IPS-20b (cell line): ENCODE results near the gene PRMT7.

Source experiments
- H3K27ac ChIP-seq: one replicate; pipeline ENCODE4 v1.5.1; 2013; ENCODE audit warnings: low read length
- H3K27me3 ChIP-seq: 2 replicates; pipeline ENCODE4 v1.6.1; 2013; ENCODE audit warnings: mild to moderate bottlenecking, low read length, inconsistent platforms; ENCODE audit not compliant: insufficient read depth
- H3K36me3 ChIP-seq: 2 replicates; pipeline ENCODE4 v1.6.1; 2013; ENCODE audit warnings: low read depth, mild to moderate bottlenecking, inconsistent platforms, low read length, moderate library complexity; ENCODE audit not compliant: insufficient read depth
- H3K4me1 ChIP-seq: 2 replicates; pipeline ENCODE4 v1.6.1; 2013; ENCODE audit warnings: mild to moderate bottlenecking, control low read depth, inconsistent platforms, low read length, moderate library complexity; ENCODE audit not compliant: insufficient read depth
- H3K4me3 ChIP-seq: 2 replicates; pipeline ENCODE4 v1.5.1; 2013; ENCODE audit warnings: mild to moderate bottlenecking, low read length, inconsistent platforms
- H3K9ac ChIP-seq: 2 replicates; pipeline ENCODE4 v1.6.1; 2013; ENCODE audit warnings: low read depth, mild to moderate bottlenecking, inconsistent platforms, low read length, moderate library complexity
- H3K9me3 ChIP-seq: 2 replicates; pipeline ENCODE4 v1.6.1; 2013; ENCODE audit warnings: mild to moderate bottlenecking, low read depth, low read length, inconsistent platforms; ENCODE audit not compliant: insufficient read depth

PRMT7 gene

DNA sequence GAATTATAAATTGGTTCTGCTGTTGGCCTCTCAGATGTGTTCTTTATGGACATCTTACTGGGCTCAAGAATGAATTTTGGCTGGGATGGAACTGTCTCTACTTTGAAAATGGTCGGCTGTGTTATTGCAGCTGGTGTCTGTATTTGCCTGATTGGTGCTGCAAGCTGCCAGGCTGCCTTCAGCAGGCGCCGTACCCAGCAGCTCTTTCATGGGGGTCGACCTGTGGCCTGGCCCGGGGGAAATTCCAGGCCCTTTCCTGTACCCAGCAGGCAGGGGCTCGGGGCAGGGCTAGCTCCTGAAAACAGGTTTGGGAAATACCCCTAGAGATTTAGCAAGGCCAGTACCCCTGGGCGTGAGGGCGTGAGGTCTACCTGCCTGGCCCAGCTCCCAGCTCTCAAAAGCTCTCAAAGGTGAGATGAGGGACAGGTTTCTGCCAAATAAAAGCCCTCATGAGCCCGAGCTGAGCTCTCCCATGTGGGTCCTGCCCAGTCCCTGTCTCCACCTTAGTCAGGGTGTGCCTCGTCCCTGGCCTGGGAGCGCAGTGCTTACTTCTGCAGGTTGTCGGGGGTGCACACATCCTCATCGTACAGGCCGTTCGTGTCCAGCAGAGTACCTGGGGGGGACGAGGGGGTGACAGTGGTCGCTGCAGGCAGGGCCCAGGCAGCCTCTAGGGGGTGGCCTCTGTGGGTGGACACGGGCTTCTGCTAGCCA, 52.3 kb downstream of the PRMT7 start:
- Histone ChIP-seq H3K4me3 (no peak overlapping the region), H3K9ac (no peak overlapping the region; the same call in 1 of the 2 replicates), H3K27me3 (no peaks in the 10 kb centered on the region), H3K36me3 (peaks cover 2% of the 10 kb centered on the region; the same call in 1 of the 2 replicates), H3K9me3 (no peaks in the 10 kb centered on the region), H3K27ac (no peak overlapping the region), H3K4me1 (no peaks in the 10 kb centered on the region)

DNA sequence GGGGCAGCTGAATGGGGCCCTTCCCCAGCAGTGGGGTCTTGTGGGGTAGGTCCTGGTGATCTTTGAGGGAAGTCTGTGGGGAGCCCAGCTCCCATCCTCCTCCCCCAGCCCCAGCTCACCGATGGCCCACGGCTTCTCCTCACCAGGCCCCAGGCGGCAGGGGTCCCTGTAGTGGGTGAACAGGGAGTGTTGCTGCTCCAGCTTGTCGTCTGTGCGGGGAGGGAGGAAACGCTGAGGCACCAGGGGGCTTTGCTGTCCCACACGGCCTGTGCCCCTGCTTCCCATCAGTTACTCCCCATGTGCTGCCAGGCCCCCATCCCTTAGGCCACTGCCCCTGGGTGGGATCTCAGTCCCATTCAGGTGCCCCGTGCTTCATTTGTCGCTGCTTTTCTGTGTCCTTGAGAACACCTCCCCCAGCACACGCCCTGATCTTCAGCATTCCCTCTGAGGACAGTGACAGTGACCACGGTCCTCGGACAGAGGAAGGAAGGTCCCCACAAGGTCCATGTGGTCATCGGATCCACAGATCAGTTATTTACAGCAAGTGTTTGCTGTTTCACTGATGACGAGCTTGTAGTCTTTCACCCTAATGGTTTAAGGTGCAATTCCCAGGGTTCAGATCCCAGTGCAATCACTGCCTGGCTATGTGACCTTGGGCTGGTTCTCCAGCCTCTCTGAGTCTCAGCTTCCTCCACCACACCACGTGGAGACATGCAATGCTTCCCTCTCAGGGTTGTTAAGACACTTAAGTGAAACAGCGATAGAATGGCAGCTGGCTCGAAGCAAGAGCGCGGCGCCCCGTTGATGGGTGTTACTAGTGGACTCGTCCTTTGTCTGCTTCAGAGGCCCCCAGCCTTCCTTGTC, 53.1 kb downstream of the PRMT7 start:
- H3K9ac ChIP-seq, result no peak overlapping the region
- no peaks in the 10 kb centered on the region for H3K9me3 ChIP-seq
- H3K27me3 ChIP-seq, result no peaks in the 10 kb centered on the region
- H3K4me3 ChIP-seq, result no peak overlapping the region
- no peak overlapping the region for H3K27ac ChIP-seq
- no peaks in the 10 kb centered on the region for H3K4me1 ChIP-seq
- no peaks in the 10 kb centered on the region for H3K36me3 ChIP-seq

DNA sequence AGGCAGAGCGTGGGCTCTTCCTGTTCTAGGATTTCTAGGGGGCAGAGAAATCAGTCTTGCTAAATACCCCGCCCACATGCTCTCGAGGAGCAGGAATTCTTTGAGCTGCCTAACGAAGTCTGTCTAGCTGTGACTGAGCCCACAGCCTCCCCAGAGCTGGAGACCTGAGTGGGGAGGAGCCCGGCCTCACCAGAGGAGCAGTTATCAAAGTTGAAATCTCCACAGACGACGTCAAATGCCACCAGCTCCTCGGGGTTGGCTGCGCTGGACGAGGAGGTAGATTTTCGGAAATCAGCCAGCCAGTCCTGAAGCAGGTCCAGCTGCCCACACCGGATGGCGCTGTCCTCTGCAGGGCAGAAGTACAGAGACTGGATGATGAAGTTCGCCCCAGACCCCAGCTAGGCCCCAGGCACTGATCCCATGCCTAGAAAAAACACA, 53.8 kb downstream of the PRMT7 start:
- no peaks in the 10 kb centered on the region for H3K36me3 ChIP-seq
- no peak overlapping the region for H3K27ac ChIP-seq
- no peak overlapping the region for H3K9ac ChIP-seq
- H3K9me3 ChIP-seq, result no peaks in the 10 kb centered on the region
- no peaks in the 10 kb centered on the region for H3K4me1 ChIP-seq
- H3K27me3 ChIP-seq, result no peaks in the 10 kb centered on the region
- no peak overlapping the region for H3K4me3 ChIP-seq

DNA sequence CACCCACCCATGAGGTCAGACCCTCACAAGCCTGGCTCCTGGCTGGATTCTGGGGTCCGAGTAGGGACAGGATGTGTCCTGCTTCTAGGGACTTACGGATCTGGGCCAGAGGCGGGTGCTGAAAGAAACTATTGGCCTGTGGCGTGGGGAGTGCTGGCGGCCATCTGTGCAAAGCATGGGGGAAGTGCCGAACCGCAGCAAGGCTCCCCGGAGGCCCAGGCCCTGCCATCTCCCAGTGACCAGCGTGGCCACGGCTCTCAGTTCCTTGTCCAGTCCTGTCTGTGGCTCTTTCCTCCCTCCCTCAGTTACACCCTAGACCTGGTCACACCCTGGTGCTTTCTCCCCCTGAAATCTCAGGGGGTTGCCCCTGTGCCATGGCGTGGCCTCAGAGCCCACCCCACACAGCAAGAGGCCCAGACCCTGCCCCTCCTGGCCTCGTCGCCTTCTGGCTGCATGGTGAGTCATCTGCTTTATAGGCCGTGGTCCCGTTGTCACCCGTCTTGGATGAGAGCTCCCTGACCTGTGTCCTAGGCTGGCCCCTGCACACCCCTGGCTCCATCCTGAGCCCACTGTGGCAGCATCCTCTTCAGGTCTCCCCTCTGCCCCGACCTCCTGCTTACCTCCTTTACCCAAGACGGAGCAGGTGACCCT, 54.5 kb downstream of the PRMT7 start:
- no peaks in the 10 kb centered on the region for H3K27me3 ChIP-seq
- H3K9me3 ChIP-seq, result no peaks in the 10 kb centered on the region
- H3K9ac ChIP-seq, result no peak overlapping the region
- no peak overlapping the region for H3K4me3 ChIP-seq
- H3K36me3 ChIP-seq, result no peaks in the 10 kb centered on the region
- H3K27ac ChIP-seq, result no peak overlapping the region
- H3K4me1 ChIP-seq, result no peaks in the 10 kb centered on the region

DNA sequence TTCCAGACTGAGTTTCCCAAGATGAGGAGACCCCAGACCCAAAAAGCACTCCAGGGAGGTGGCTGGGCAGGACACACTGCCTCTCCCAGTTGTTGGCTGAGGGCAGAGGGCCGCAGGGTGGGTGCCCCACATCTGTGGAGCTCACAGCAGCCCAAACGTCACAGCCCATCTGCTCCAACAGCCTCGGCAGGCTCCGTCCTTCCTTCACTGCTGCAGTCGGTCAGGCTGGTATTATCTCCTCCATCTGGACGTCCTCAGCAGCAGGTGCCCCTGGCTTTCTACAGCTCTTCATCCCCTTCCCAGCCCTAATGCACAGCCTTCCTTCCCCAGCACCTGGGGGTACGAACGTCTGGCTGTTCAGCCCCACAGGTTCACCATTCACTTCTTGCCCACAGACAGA, 55.2 kb downstream of the PRMT7 start:
- Histone ChIP-seq H3K36me3 (no peaks in the 10 kb centered on the region), H3K27ac (no peak overlapping the region), H3K9me3 (no peaks in the 10 kb centered on the region), H3K4me1 (no peaks in the 10 kb centered on the region), H3K9ac (no peak overlapping the region), H3K4me3 (no peak overlapping the region), H3K27me3 (no peaks in the 10 kb centered on the region)

DNA sequence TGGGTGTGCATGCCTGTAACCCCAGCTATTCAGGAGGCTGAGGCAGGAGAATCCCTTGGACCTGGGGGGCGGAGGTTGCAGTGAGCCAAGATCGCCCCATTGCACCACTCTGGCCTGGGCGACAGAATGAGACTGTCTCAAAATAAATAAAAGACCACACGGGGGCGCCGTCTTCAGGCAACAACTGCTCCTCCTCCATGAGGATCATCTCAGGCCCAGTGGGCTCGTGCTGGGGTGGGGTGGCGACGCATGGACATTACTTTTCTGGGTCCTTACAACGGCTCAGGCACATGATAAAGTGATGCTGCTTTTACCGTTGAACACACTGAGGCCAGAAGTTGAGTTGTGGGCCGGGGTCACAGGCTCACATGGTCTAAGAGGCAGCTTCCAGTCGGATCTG, 56.2 kb downstream of the PRMT7 start:
- Histone ChIP-seq H3K9ac (no peak overlapping the region), H3K36me3 (no peaks in the 10 kb centered on the region), H3K27ac (no peak overlapping the region), H3K4me3 (no peak overlapping the region), H3K4me1 (no peaks in the 10 kb centered on the region), H3K9me3 (no peaks in the 10 kb centered on the region), H3K27me3 (no peaks in the 10 kb centered on the region)

DNA sequence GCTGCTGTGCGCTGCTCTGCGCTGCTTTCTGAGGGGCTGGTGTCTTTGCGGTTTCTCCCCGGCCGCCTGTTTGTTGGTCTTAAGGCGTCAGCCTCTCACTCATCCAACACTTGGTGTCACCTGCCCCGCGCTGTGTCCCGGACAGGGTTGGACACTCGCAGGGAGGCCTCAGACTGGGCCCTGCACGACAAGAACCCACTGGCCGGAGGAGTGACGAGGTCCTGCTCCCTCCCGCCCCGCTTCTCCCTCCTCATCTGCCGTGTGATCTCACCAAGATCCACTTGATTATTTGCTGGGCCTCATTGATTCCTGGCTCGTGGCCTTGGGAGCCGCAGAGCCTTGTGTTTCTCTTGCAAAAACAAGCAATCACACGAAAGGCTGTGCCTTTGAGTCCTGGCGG, 56.6 kb downstream of the PRMT7 start:
- Histone ChIP-seq H3K4me1 (no peaks in the 10 kb centered on the region), H3K9ac (no peak overlapping the region), H3K36me3 (no peaks in the 10 kb centered on the region), H3K27ac (no peak overlapping the region), H3K27me3 (no peaks in the 10 kb centered on the region), H3K4me3 (no peak overlapping the region), H3K9me3 (no peaks in the 10 kb centered on the region)

DNA sequence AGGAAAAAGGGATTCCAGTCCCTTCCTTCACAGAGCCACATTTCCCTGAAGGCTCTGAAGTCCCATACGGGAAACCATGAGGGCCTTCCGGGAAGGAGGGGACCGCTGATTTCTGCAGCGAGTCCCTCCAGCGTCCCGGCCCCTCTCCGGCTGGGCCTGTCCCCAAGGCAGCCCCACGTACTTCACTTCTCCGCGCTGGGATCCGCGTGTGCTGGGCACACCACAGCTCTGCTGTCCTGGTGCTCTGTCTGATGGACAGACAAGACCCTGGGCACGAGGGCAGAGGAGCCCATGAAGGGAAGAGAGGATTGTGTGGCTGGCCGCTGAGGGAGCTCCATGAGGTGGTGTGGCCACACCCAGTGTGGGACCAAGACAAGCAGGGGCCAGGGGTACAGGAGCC, 57.1 kb downstream of the PRMT7 start:
- Histone ChIP-seq H3K36me3 (no peaks in the 10 kb centered on the region), H3K4me1 (no peaks in the 10 kb centered on the region), H3K9ac (no peak overlapping the region)

DNA sequence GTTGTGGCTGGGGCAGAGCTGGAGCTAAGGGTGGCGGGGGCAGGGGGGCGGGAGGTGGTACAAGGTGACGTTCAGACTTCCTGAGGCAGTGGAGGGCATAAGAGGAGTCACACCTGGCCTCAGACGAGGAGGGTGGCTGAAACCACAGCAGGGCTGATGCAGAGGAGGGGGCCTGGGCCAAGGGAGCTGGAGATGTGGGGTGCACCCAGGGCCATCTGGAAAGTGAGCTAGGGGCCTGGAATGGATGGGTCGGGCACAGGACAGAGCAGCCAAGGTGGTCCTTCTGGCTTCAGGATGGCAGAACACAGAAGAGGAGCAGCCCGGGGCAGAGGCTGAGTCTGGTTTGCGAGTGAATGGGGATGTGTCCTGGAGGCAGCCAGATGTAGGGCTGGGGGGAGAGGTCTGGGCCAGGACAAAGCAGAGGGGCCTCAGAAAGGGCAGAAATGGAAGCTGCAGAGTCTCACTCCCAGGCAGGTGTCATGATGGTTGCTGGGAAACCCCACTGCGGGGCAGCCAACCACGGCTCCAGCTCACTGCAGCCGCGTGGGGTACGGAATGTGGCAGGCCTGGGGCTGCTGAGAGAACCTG, 57.6 kb downstream of the PRMT7 start:
- H3K27ac ChIP-seq, result no peak overlapping the region
- H3K4me3 ChIP-seq, result no peak overlapping the region
- no peak overlapping the region for H3K9ac ChIP-seq
- H3K4me1 ChIP-seq, result no peaks in the 10 kb centered on the region
- H3K9me3 ChIP-seq, result no peaks in the 10 kb centered on the region
- no peaks in the 10 kb centered on the region for H3K36me3 ChIP-seq
- H3K27me3 ChIP-seq, result no peaks in the 10 kb centered on the region

More for the DNA sequence above, 57.1 kb downstream of the PRMT7 start:
- Histone ChIP-seq H3K27ac (no peak overlapping the region), H3K27me3 (no peaks in the 10 kb centered on the region), H3K9me3 (no peaks in the 10 kb centered on the region), H3K4me3 (no peak overlapping the region)

DNA sequence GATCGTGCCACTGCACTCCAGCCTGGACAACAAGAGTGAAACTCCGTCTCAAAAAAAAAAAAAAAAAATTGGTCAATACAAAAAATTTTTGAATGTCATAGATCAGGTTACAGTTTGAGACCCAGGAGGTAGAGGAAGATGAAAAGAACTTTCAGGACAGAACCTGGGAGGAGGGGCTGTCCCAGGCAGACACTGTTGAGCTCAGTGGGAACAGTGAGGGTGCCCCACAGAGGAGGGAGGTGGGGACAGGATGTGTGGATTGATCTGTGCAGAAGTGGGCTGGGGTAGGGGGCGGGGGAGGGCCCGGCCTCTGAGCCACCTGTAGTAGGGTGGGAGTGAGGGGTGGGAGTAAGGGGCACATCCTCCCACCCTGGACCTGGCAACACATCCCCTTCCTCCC, 58.3 kb downstream of the PRMT7 start:
- Histone ChIP-seq H3K27ac (no peak overlapping the region), H3K36me3 (no peaks in the 10 kb centered on the region), H3K4me1 (no peaks in the 10 kb centered on the region), H3K9ac (no peak overlapping the region), H3K27me3 (no peaks in the 10 kb centered on the region), H3K4me3 (no peak overlapping the region), H3K9me3 (no peaks in the 10 kb centered on the region)

DNA sequence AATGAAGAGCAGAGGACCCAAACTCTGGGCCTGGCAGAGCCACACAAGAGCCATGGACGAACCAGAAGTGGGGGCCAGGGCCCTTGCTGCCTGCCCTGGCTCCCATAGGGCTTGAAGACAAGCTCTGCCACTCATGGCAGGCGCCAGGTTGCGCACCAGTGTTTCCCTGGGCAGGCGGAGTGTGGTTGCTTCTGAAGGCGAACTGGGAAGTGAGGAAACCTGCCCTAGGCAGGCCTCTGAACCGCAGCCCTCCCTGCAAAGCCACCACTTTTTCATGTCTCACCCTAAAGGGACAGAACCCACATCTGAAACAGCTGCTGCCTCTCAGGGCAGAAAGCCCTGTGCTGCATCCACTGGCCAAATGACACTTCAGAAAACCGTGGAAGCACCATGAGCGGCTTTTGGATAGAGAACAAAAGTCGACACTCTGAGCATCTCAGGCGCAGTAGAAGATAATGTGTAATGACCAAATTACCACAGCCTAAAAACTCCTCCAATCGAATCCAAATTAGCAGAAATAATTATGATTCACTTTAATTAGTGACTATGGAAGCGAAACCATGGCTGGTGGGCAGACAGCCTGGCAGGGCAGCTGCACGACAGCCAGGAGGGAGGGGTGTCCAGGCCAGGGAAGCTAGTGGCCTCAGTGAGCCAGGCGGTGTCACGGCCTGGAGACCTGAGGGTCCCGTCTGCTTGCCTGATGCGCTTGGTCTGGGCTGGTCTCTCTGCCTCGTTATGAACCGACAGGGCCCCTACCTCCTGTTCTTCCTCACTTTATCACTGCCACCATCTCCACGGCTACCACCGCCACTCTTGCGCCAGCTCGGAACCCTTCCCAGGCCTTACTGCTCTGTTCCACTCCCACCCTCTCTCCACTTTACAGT, 59.1 kb downstream of the PRMT7 start:
- Histone ChIP-seq H3K36me3 (no peaks in the 10 kb centered on the region), H3K27ac (no peak overlapping the region), H3K9ac (no peak overlapping the region), H3K4me1 (no peaks in the 10 kb centered on the region), H3K9me3 (no peaks in the 10 kb centered on the region), H3K27me3 (no peaks in the 10 kb centered on the region), H3K4me3 (no peak overlapping the region)
